Measurements from ENCODE around the gene PLA2G2D.

The PLA2G2D gene

GRCh38 chr1:20119347-20119746 is at the start of gene PLA2G2D:
PLA2G2D (minus strand) TSS chr1:20119536; CDS start chr1:20119498, 38 bp downstream.
- no peak for DNase-seq

DNA sequence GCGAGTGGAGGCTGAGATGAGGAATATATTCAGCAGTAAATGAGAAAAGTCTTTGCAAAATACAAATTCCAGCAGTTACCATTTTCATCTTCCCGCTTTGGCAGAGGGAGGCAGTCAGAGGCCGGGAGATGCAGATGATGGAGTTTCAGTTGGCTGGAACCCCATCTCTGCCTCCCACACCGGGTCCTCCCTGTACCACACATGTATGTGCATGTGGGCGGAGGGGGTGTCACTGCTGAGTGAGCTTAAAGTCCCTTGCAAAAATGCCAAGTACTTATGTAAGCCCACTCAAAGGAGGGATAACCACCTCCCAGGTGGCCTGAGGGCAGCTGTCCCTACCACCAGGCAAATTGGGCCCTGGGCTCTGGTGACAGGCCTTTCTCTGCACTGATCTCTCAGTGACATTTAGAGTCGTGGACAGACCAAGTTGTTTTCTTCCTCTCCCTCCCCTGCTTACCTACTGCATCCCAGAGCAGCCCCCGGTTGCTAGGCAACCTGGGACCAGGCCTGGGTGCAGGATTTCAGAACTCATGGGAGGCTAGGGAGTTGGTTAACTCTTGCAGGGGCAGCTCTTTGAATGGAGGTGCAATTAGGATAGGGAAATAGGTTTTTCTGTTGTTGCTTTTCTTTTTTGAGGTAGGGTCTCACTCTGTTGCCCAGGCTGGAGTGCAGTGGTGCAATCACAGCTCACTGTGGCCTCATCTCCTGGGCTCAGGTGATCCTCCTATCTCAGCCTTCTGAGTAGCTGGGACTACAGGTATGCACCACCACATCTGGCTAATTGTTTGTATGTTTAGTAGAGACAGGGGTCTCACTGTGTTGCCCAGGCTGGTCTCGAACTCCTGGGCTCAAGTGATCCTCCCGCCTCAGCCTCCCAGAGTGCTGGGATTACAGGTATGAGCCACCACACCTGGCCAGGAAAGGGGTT is 49.5 kb upstream of the PLA2G2D start:
- no peak for DNase-seq

GRCh38 chr1:20167126-20167525 is 47.8 kb upstream of the PLA2G2D start:
- no peak for DNase-seq

DNA sequence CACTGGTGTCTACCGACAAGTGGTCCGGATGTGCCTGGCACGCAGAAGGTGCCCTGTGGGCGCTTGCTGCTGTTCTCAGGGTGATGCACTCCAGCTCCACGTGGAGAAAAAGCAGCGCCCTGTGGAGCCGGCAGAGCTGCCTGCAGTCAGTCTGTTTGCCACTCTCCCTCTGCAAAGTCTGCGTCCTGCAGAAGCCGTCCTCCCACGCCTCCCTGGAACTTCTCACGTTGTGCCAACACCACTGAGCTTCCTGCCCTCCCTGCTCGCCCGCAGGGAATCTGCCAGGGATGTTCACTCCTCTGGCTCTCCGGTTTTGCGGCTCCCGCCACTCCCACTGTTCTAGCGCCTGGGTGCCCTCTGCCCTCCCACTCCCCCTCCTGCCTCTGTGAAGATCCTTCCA is 46.7 kb upstream of the PLA2G2D start:
- no peak for DNase-seq

DNA sequence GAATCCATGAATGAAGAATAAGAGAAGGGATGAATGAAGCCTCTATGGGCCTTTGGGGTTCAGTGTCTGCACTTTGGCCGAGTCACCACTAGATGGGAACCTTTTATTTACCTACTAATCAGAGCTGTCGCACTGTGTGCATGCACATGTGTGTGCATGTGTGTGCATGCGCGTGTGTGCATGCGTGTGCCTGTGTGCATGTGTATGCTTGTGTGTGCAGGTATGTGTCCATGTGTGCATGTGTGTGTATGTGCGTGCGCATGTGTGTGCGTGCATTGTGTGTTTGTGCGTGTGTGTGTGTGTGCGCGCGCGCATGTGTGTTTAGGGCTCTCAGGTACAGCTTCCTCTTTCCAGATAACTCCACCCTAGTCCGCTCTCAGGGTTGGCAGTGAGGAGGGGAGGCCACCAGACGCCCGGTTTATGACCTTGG is 46.2 kb upstream of the PLA2G2D start:
- DNase-seq: no peak

- DNase-seq: no peak
Measured at GRCh38 chr1:20164694-20165202, 45.4 kb upstream of the PLA2G2D start.

GRCh38 chr1:20160034-20160433 is 40.7 kb upstream of the PLA2G2D start:
- DNase-seq: no peak

DNA sequence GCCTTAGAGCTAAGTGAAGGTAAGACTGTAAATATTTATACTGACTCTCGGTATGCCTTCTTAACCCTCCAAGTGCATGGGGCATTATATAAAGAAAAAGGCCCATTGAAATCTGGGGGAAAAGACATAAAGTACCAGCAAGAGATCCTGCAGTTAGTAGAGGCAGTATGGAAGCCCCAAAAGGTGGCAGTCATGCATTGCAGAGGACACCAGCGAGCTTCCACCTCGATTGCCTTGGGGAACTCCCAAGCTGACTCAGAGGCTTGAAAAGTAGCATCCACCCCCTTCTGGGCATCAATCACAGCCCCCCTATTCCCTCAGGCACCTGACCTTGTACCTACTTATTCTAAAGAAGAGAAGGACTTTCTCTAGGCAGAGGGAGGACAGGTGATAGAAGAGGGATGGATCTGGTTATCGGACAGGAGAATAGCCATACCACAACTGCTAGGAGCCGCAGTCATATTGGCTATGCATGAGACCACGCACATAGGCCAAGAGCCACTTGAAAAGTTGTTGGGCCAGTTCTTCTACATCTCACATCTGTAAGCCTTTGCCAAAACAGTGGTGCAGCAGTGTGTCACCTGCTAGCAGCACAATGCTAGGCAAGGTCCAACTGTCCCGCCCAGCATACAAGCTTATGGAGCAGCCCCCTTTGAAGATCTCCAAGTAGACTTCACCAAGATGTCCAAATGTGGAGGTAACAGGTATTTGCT is 39.2 kb upstream of the PLA2G2D start:
- DNase-seq: no peak

GRCh38 chr1:20154301-20154831 is 35.0 kb upstream of the PLA2G2D start:
- no peak for DNase-seq

DNA sequence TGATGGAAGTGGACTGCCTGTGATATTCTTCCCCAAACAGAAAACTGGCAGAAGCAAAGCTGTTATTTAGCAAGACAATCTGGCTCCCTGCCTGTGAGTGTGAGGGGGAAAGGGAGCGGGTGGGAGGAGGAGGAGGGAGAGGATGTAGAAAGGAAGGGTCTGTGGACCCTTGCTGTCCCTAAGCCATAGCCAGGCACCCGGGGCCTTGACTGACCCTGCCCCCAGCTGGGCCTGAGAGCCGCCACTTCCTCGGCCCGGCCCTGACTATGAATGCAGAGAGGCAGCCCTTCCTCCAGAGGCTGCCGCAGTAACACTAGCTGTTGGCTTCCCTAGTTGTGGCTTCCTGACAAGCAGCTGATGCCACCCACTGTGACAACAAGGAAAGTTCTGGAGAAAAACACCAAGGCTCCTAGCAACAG is 33.7 kb upstream of the PLA2G2D start:
- no peak for DNase-seq

- DNase-seq: no peak
Measured at GRCh38 chr1:20152599-20152930, 33.2 kb upstream of the PLA2G2D start.

- DNase-seq: peak; percentile 56 to 65
Measured at GRCh38 chr1:20151906-20152598, 32.7 kb upstream of the PLA2G2D start.

GRCh38 chr1:20150969-20151368 is 31.6 kb upstream of the PLA2G2D start:
- no peak for DNase-seq

DNA sequence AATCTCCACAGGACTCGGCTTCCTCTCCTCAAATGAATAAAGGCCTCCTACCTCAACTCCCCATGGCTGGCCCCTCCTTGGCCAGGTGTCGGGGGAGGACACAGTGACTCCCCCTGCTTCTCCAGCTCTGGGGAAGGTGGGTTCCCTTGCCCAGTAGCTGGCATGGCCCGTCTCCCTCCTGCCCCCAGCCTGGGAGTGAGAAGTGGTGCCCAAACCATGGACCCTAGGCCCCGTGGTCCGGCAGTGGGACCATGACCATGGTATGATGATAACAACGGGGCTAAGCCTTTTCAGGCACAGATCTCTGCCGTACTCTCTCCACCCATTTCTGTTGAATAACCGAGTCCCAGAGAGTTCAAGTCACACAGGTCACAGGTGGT is 31.0 kb upstream of the PLA2G2D start:
- no peak for DNase-seq

GRCh38 chr1:20149601-20150325 is 30.4 kb upstream of the PLA2G2D start:
- DNase-seq: no peak

GRCh38 chr1:20148571-20149500 is 29.5 kb upstream of the PLA2G2D start:
- DNase-seq: no peak

GRCh38 chr1:20147846-20148570 is 28.7 kb upstream of the PLA2G2D start:
- DNase-seq: no peak

- DNase-seq: no peak
Measured at GRCh38 chr1:20143734-20144565, 24.6 kb upstream of the PLA2G2D start.

DNA sequence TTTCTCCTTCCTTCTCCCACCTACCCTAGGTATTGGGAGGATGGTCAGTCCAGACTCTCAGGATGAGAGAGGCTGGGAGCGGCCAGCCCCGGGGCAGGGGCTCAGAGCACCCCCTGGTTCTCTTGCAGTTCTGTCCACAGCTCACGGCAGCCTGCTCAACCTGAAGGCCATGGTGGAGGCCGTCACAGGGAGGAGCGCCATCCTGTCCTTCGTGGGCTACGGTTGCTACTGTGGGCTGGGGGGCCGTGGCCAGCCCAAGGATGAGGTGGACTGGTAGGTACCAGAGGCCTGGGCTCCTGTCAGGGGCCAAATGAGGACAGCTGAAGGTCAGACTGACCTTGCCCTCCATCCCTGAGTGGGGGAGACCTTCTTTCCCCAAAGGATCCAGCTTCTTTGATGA is 24.0 kb upstream of the PLA2G2D start:
- DNase-seq: no peak

Measured in NCI-H2081 (cell line).